AG10803 (cell line): Measurements from ENCODE around the gene GPATCH2.
"Not testable (repeated sequence)": the region's sequence is repeated elsewhere in the genome, so short reads cannot be mapped to it uniquely, and the experiment has no call there.

Experiments
- DNase-seq: peaks from one replicate; pipeline ENCODE4 v3.0.0; 2010; ENCODE audit warnings: low read depth
- H3K4me3 ChIP-seq: 2 replicates; pipeline ENCODE4 v1.5.1; 2011; ENCODE audit warnings: mild to moderate bottlenecking, low read length, control low read depth
- CTCF ChIP-seq: conservative IDR thresholded peaks from 2 replicates; pipeline ENCODE4 v1.5.1; 2011; ENCODE audit warnings: mild to moderate bottlenecking, low read length, control low read depth, inconsistent platforms

Gene GPATCH2

GRCh38 chr1:217407534-217408001, 223.3 kb downstream of the GPATCH2 start:
- no peak overlapping the region for H3K4me3 ChIP-seq
- TF ChIP-seq CTCF: no peak
- DNase-seq: no peak

- no peak for TF ChIP-seq CTCF
- DNase-seq: no peak
- no peak overlapping the region for H3K4me3 ChIP-seq
Observed at GRCh38 chr1:217403026-217403720, 227.7 kb downstream of the GPATCH2 start.

GRCh38 chr1:217402301-217402700, 228.6 kb downstream of the GPATCH2 start:
- no peak overlapping the region for H3K4me3 ChIP-seq
- no peak for DNase-seq
- no peak for TF ChIP-seq CTCF

GRCh38 chr1:217393896-217394295, 237.0 kb downstream of the GPATCH2 start:
- no peak for DNase-seq
- no peak overlapping the region for H3K4me3 ChIP-seq
- no peak for TF ChIP-seq CTCF

GRCh38 chr1:217392441-217392840, 238.4 kb downstream of the GPATCH2 start:
- no peak for DNase-seq
- H3K4me3 ChIP-seq: no peak overlapping the region
- TF ChIP-seq CTCF: no peak

- H3K4me3 ChIP-seq: no peak overlapping the region
- no peak for DNase-seq
- no peak for TF ChIP-seq CTCF
Observed at GRCh38 chr1:217389895-217390294, 241.0 kb downstream of the GPATCH2 start.

- TF ChIP-seq CTCF: no peak
- H3K4me3 ChIP-seq: no peak overlapping the region
Observed at GRCh38 chr1:217388522-217389065, 242.3 kb downstream of the GPATCH2 start.

GRCh38 chr1:217381773-217382172, 249.1 kb downstream of the GPATCH2 start:
- H3K4me3 ChIP-seq, DNase-seq: not testable (repeated sequence)

More at GRCh38 chr1:217388522-217389065, 242.3 kb downstream of the GPATCH2 start:
- DNase-seq: no peak

- not testable (repeated sequence) for H3K4me3 ChIP-seq, DNase-seq
Observed at GRCh38 chr1:217379804-217380203, 251.1 kb downstream of the GPATCH2 start.
